ENCODE measurements around the gene PRSS23.

Gene PRSS23

GRCh38 chr11:86790867-86791849, 9.2 kb upstream of the PRSS23 start:
- DNase-seq (ENCODE audit: low read depth in 2 of 2) = no peak

- DNase-seq (ENCODE audit: low read depth in 2 of 2) = no peak
Measured at GRCh38 chr11:86792150-86792549, 8.2 kb upstream of the PRSS23 start.

- DNase-seq (ENCODE audit: low read depth in 2 of 2) = no peak
Measured at GRCh38 chr11:86793307-86793706, 7.0 kb upstream of the PRSS23 start.

GRCh38 chr11:86795511-86795910, 4.8 kb upstream of the PRSS23 start:
- DNase-seq (ENCODE audit: low read depth in 2 of 2) = no peak

- DNase-seq (ENCODE audit: low read depth in 2 of 2) = no peak
Measured at GRCh38 chr11:86795949-86796348, 4.4 kb upstream of the PRSS23 start.

- no peak for DNase-seq (ENCODE audit: low read depth in 2 of 2)
Measured at GRCh38 chr11:86797133-86797532, 3.2 kb upstream of the PRSS23 start.

- DNase-seq (ENCODE audit: low read depth in 2 of 2) = no peak
Measured at GRCh38 chr11:86798988-86799387, 1.4 kb upstream of the PRSS23 start.

GRCh38 chr11:86799680-86800075, 664 bp upstream of the PRSS23 start:
- no peak for DNase-seq (ENCODE audit: low read depth in 2 of 2)

GRCh38 chr11:86800960-86801272, 574 bp downstream of the PRSS23 start:
- DNase-seq (ENCODE audit: low read depth in 2 of 2) = no peak

GRCh38 chr11:86801364-86801763, 1.0 kb downstream of the PRSS23 start:
- no peak for DNase-seq (ENCODE audit: low read depth in 2 of 2)

GRCh38 chr11:86802146-86802545, 1.8 kb downstream of the PRSS23 start:
- DNase-seq (ENCODE audit: low read depth in 2 of 2) = no peak

GRCh38 chr11:86802601-86803051, 2.3 kb downstream of the PRSS23 start:
- no peak for DNase-seq (ENCODE audit: low read depth in 2 of 2)

- DNase-seq (ENCODE audit: low read depth in 2 of 2) = no peak
Measured at GRCh38 chr11:86803136-86804045, 3.0 kb downstream of the PRSS23 start.

- DNase-seq (ENCODE audit: low read depth in 2 of 2) = no peak
Measured at GRCh38 chr11:86804951-86805350, 4.6 kb downstream of the PRSS23 start.

- no peak for DNase-seq (ENCODE audit: low read depth in 2 of 2)
Measured at GRCh38 chr11:86805873-86806310, 5.5 kb downstream of the PRSS23 start.

- DNase-seq (ENCODE audit: low read depth in 2 of 2) = no peak
Measured at GRCh38 chr11:86806903-86807302, 6.6 kb downstream of the PRSS23 start.

- DNase-seq (ENCODE audit: low read depth in 2 of 2) = no peak
Measured at GRCh38 chr11:86807360-86807759, 7.0 kb downstream of the PRSS23 start.

- DNase-seq (ENCODE audit: low read depth in 2 of 2) = no peak
Measured at GRCh38 chr11:86809561-86809960, 9.2 kb downstream of the PRSS23 start.

GRCh38 chr11:86810288-86810687, 9.9 kb downstream of the PRSS23 start:
- DNase-seq (ENCODE audit: low read depth in 2 of 2) = no peak

GRCh38 chr11:86811637-86812321, 11.4 kb downstream of the PRSS23 start:
- no peak for DNase-seq (ENCODE audit: low read depth in 2 of 2)

- DNase-seq (ENCODE audit: low read depth in 2 of 2) = no peak
Measured at GRCh38 chr11:86812322-86812670, 12.0 kb downstream of the PRSS23 start.

- no peak for DNase-seq (ENCODE audit: low read depth in 2 of 2)
Measured at GRCh38 chr11:86812981-86813380, 12.6 kb downstream of the PRSS23 start.
